MG63 (cell line): ENCODE data around the gene PSMG2. TPM values are rescaled to one million over a fixed set of nuclear protein-coding genes. Genes with fewer than 3 reads are reported as not detected.

ENCODE experiments used
- DNase-seq: peaks from one replicate; pipeline ENCODE4 v3.0.0-alpha.2; 2020
- H3K27me3 ChIP-seq: fragments of 250-450 bp; sonication (Bioruptor Pico); 2 replicates; pipeline ENCODE4 v1.5.1; 2020; ENCODE audit warnings: mild to moderate bottlenecking, moderate library complexity
- H3K36me3 ChIP-seq: fragments of 250-450 bp; sonication (Bioruptor Pico); 2 replicates; pipeline ENCODE4 v1.5.1; 2020; ENCODE audit warnings: mild to moderate bottlenecking, moderate library complexity
- H3K4me3 ChIP-seq: fragments of 250-450 bp; sonication (Bioruptor Pico); 2 replicates; pipeline ENCODE4 v1.5.1; 2020; ENCODE audit warnings: mild to moderate bottlenecking, moderate library complexity
- H3K9me3 ChIP-seq: fragments of 250-450 bp; sonication (Bioruptor Pico); 2 replicates; pipeline ENCODE4 v1.5.1; 2020; ENCODE audit warnings: mild to moderate bottlenecking, moderate library complexity
- total RNA-seq: library from RNA; depleted of rRNA; stranded (reverse); fragments of >200 nt; shearing (Covaris generic); gene quantifications from 2 replicates; pipeline ENCODE4 v1.2.3, GENCODE V29; 2014; ENCODE audit warnings: low replicate concordance; rRNA removed

The PSMG2 gene
- total RNA-seq, 1 experiment from 2014 or later, result 84.1 TPM

GRCh38 chr18:12773369-12773768 is 70.5 kb downstream of the PSMG2 start:
- Histone ChIP-seq H3K9me3 (peaks cover 3% of the 10 kb centered on the region; the same call in 1 of the 2 replicates), H3K36me3 (no peaks in the 10 kb centered on the region), H3K27me3 (no peaks in the 10 kb centered on the region), H3K4me3 (no peak overlapping the region)
- DNase-seq, result no peak

DNA sequence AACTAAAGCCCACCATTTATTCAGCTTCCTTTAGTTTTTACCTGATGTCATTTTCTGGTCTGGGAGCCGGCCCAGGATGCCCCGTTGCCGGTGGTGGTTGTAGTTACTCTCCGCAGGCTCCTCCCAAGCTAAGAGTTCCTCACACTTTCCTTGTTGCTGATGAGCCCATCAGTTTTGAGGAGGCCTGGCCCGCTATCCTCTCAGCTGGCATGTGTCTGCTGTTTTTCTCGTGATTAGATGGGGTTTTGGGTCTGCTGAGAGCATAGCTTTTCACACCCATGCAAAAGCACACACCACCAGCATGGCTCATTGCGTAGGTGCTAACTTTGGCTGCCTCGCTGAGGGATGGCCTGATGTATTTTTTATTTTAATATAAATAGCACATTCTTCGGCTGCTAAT is 72.1 kb downstream of the PSMG2 start:
- H3K36me3 ChIP-seq, result no peaks in the 10 kb centered on the region
- no peaks in the 10 kb centered on the region for H3K27me3 ChIP-seq
- peak; percentile 45 for DNase-seq
- peaks cover 3% of the 10 kb centered on the region; the same call in 1 of the 2 replicates for H3K9me3 ChIP-seq
- H3K4me3 ChIP-seq, result peak overlapping the region; percentile 59

Other genes with a start within 250 kb of the PSMG2 start
- gene SPIRE1, start 44.9 kb upstream of the PSMG2 start, total RNA-seq, result 19.9 and 23.0 TPM in 2 replicates
- gene CEP76, start 319 bp upstream of the PSMG2 start, total RNA-seq, result 3.6 and 6.6 TPM in 2 replicates
- 23.3 and 25.1 TPM in 2 replicates for gene PTPN2, start 181.2 kb downstream of the PSMG2 start, total RNA-seq
- gene SEH1L, start 245.0 kb downstream of the PSMG2 start, total RNA-seq, result 64.2 and 72.9 TPM in 2 replicates